ENCODE measurements around the gene SHISAL2A. TPM values are rescaled to one million over a fixed set of nuclear protein-coding genes. Genes with fewer than 3 reads are reported as not detected.

SHISAL2A gene
- total RNA-seq, 3 donors from 2014 or later: 0.15 TPM; not detected in 2

- Histone ChIP-seq H3K9me3 (no peaks in the 10 kb centered on the region), H3K4me3 (no peak overlapping the region), H3K27me3 (no peaks in the 10 kb centered on the region), H3K4me1 (no peaks in the 10 kb centered on the region), H3K36me3 (no peaks in the 10 kb centered on the region), H3K27ac (no peak overlapping the region)
- intact Hi-C loops (cut with DNase I; ENCODE audit: low total_unique reads): no loop called here
- no peak for TF ChIP-seq POLR2A (IDR thresholded peaks at IDR 0.05)
- TF ChIP-seq POLR2AphosphoS5 (IDR thresholded peaks at IDR 0.05): no peak
- no peak for TF ChIP-seq CTCF (IDR thresholded peaks at IDR 0.05)
- no peak for DNase-seq (ENCODE audit: low spot score in 2 of 2)
Measured at GRCh38 chr1:52614671-52615070, 18.3 kb upstream of the SHISAL2A start.

- TF ChIP-seq POLR2A (IDR thresholded peaks at IDR 0.05) (no peak), CTCF (IDR thresholded peaks at IDR 0.05) (no peak), POLR2AphosphoS5 (IDR thresholded peaks at IDR 0.05) (no peak)
- no peaks in the 10 kb centered on the region for H3K9me3 ChIP-seq
- no peak for DNase-seq (ENCODE audit: low spot score in 2 of 2)
- H3K36me3 ChIP-seq: no peaks in the 10 kb centered on the region
- no peak overlapping the region for H3K27ac ChIP-seq
- no peaks in the 10 kb centered on the region for H3K27me3 ChIP-seq
- intact Hi-C loops (cut with DNase I; ENCODE audit: low total_unique reads): no loop called here
- H3K4me3 ChIP-seq: no peak overlapping the region
- no peaks in the 10 kb centered on the region for H3K4me1 ChIP-seq
Measured at GRCh38 chr1:52615489-52616042, 17.4 kb upstream of the SHISAL2A start.

GRCh38 chr1:52621950-52622349 is 11.0 kb upstream of the SHISAL2A start:
- Histone ChIP-seq H3K27ac (no peak overlapping the region), H3K4me3 (no peak overlapping the region), H3K36me3 (no peaks in the 10 kb centered on the region), H3K9me3 (peaks cover 4 to 7% of the 10 kb centered on the region in 2 donors), H3K27me3 (no peaks in the 10 kb centered on the region), H3K4me1 (no peaks in the 10 kb centered on the region)
- TF ChIP-seq CTCF (IDR thresholded peaks at IDR 0.05): no peak
- no peak for TF ChIP-seq POLR2AphosphoS5 (IDR thresholded peaks at IDR 0.05)
- TF ChIP-seq POLR2A (IDR thresholded peaks at IDR 0.05): no peak
- DNase-seq (ENCODE audit: low spot score in 2 of 2): no peak
- intact Hi-C loops (cut with DNase I; ENCODE audit: low total_unique reads): no loop called here

- DNase-seq (ENCODE audit: low spot score in 2 of 2): no peak
- Histone ChIP-seq H3K27me3 (no peaks in the 10 kb centered on the region), H3K36me3 (no peaks in the 10 kb centered on the region), H3K27ac (no peak overlapping the region), H3K4me3 (no peak overlapping the region), H3K4me1 (no peaks in the 10 kb centered on the region), H3K9me3 (peaks cover 4 to 7% of the 10 kb centered on the region in 2 donors)
- TF ChIP-seq POLR2A (IDR thresholded peaks at IDR 0.05): no peak
- TF ChIP-seq POLR2AphosphoS5 (IDR thresholded peaks at IDR 0.05): no peak
- TF ChIP-seq CTCF (IDR thresholded peaks at IDR 0.05): no peak
- intact Hi-C loops (cut with DNase I; ENCODE audit: low total_unique reads): no loop called here
Measured at GRCh38 chr1:52623812-52624211, 9.2 kb upstream of the SHISAL2A start.

GRCh38 chr1:52627028-52627427 is 5.9 kb upstream of the SHISAL2A start:
- no peak overlapping the region for H3K27ac ChIP-seq

More at GRCh38 chr1:52627028-52627427, 5.9 kb upstream of the SHISAL2A start:
- Histone ChIP-seq H3K36me3 (no peaks in the 10 kb centered on the region), H3K9me3 (peaks cover 4 to 7% of the 10 kb centered on the region in 2 donors), H3K4me3 (no peak overlapping the region), H3K4me1 (peaks cover 0 to 6% of the 10 kb centered on the region in 2 donors), H3K27me3 (no peaks in the 10 kb centered on the region)
- DNase-seq (ENCODE audit: low spot score in 2 of 2): no peak
- TF ChIP-seq POLR2A (IDR thresholded peaks at IDR 0.05) (no peak), POLR2AphosphoS5 (IDR thresholded peaks at IDR 0.05) (no peak), CTCF (IDR thresholded peaks at IDR 0.05) (no peak)
- intact Hi-C loops (cut with DNase I; ENCODE audit: low total_unique reads): no loop called here
